GM12878 (cell line): ENCODE measurements around the gene FAM124B. TPM values are rescaled to one million over a fixed set of nuclear protein-coding genes. Genes with fewer than 3 reads are reported as not detected.

Source experiments
- CHD1 ChIP-seq: IDR thresholded peaks from 2 replicates; pipeline ENCODE4 v1.6.1; 2012; ENCODE audit warnings: low read depth, low read length, improper control_type of control experiment
- ETV6 ChIP-seq, 2 experiments: fragments of 450-650 bp in 1 of 2; IDR thresholded peaks in 1 of 2; conservative IDR thresholded peaks in 1 of 2; 2 replicates each; pipeline ENCODE4 v1.6.1; 2014; ENCODE audit warnings: antibody characterized with exemption in 1 of 2, borderline replicate concordance in 1 of 2, low read depth in 1 of 2, mild to moderate bottlenecking in 1 of 2, moderate library complexity in 1 of 2
- POLR2AphosphoS5 ChIP-seq: IDR thresholded peaks from 2 replicates; pipeline ENCODE4 v1.6.1; 2011; ENCODE audit warnings: mild to moderate bottlenecking, low read length, inconsistent platforms
- RAD21 ChIP-seq: IDR thresholded peaks from 2 replicates; pipeline ENCODE4 v1.6.1; 2011; ENCODE audit warnings: mild to moderate bottlenecking, low read depth, low read length, moderate library complexity; ENCODE audit not compliant: insufficient read depth
- ZBED1 ChIP-seq: IDR thresholded peaks from 2 replicates; pipeline ENCODE4 v1.6.1; 2016; ENCODE audit warnings: borderline replicate concordance
- polyA plus RNA-seq, 11 experiments: library from polyadenylated mRNA; depleted of rRNA in 4 of 11; unstranded in 6 of 11; stranded (reverse) in 5 of 11; fragments of >200 nt; fragmentation: Nextera tagmentation in 4 of 11; fragmentation: Illumina TruSeq in 1 of 11; extraction: Ambion mirVana in 4 of 11; extraction: Trizol in 1 of 11; gene quantifications; 1 replicate in 1 of 11; 2 replicates in 10 of 11; pipeline versions ENCODE4 v1.2.1 to v1.2.3, GENCODE V29; 2011 to 2016; ENCODE audit warnings: inconsistent platforms in 2 of 11, missing spikeins in 2 of 11, low read depth in 1 of 11
- total RNA-seq, 4 experiments: library from RNA; depleted of rRNA in 3 of 4; stranded (reverse); fragments of >200 nt in 3 of 4; fragmentation: Illumina TruSeq in 1 of 4; extraction: Trizol in 1 of 4; gene quantifications; 2 replicates each; pipeline versions ENCODE4 v1.2.1 to v1.2.3, GENCODE V29; 2013 to 2021
- TF ChIP-seq, protein P1 (sequence below): IDR thresholded peaks from 2 replicates; pipeline ENCODE4 v1.6.1; 2012; ENCODE audit warnings: improper control_type of control experiment, low read depth, low read length; ENCODE audit not compliant: insufficient replicate concordance
- TF ChIP-seq, protein P2 (sequence below): IDR thresholded peaks from 2 replicates; pipeline ENCODE4 v1.6.1; 2011; ENCODE audit warnings: borderline replicate concordance, low read depth, mild to moderate bottlenecking, moderate library complexity, mixed read lengths, low read length; ENCODE audit not compliant: insufficient read depth; ENCODE audit errors: extremely low read length

Gene FAM124B
- total and polyA plus RNA-seq, 10 of the 15 experiments (the other 5 are each of a cell fraction or from before 2014, with no cell fraction given), result not detected

GRCh38 chr2:224395620-224396390 is 6.1 kb downstream of the FAM124B start (continued):
- no peak for TF ChIP-seq RAD21
- TF ChIP-seq CHD1, result no peak
- no peak for TF ChIP-seq POLR2AphosphoS5
- TF ChIP-seq ZBED1, result no peak
- TF ChIP-seq, protein P1, sequence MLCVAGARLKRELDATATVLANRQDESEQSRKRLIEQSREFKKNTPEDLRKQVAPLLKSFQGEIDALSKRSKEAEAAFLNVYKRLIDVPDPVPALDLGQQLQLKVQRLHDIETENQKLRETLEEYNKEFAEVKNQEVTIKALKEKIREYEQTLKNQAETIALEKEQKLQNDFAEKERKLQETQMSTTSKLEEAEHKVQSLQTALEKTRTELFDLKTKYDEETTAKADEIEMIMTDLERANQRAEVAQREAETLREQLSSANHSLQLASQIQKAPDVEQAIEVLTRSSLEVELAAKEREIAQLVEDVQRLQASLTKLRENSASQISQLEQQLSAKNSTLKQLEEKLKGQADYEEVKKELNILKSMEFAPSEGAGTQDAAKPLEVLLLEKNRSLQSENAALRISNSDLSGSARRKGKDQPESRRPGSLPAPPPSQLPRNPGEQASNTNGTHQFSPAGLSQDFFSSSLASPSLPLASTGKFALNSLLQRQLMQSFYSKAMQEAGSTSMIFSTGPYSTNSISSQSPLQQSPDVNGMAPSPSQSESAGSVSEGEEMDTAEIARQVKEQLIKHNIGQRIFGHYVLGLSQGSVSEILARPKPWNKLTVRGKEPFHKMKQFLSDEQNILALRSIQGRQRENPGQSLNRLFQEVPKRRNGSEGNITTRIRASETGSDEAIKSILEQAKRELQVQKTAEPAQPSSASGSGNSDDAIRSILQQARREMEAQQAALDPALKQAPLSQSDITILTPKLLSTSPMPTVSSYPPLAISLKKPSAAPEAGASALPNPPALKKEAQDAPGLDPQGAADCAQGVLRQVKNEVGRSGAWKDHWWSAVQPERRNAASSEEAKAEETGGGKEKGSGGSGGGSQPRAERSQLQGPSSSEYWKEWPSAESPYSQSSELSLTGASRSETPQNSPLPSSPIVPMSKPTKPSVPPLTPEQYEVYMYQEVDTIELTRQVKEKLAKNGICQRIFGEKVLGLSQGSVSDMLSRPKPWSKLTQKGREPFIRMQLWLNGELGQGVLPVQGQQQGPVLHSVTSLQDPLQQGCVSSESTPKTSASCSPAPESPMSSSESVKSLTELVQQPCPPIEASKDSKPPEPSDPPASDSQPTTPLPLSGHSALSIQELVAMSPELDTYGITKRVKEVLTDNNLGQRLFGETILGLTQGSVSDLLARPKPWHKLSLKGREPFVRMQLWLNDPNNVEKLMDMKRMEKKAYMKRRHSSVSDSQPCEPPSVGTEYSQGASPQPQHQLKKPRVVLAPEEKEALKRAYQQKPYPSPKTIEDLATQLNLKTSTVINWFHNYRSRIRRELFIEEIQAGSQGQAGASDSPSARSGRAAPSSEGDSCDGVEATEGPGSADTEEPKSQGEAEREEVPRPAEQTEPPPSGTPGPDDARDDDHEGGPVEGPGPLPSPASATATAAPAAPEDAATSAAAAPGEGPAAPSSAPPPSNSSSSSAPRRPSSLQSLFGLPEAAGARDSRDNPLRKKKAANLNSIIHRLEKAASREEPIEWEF, result no peak
- TF ChIP-seq, protein P2, sequence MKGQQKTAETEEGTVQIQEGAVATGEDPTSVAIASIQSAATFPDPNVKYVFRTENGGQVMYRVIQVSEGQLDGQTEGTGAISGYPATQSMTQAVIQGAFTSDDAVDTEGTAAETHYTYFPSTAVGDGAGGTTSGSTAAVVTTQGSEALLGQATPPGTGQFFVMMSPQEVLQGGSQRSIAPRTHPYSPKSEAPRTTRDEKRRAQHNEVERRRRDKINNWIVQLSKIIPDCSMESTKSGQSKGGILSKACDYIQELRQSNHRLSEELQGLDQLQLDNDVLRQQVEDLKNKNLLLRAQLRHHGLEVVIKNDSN, result no peak
- no peak for TF ChIP-seq ETV6 (conservative IDR thresholded peaks at IDR 0.05 in 1 of 2, IDR thresholded peaks at IDR 0.05 in 1 of 2; ENCODE audit: borderline replicate concordance in 1 of 2, low read depth in 1 of 2)
- TF ChIP-seq, all 136 proteins: peak for 0
